ENCODE results near the gene SOX9.

GRCh38 chr17:72077326-72077960, 43.4 kb upstream of the SOX9 start:
- TF ChIP-seq CTCF (conservative IDR thresholded peaks at IDR 0.05 in 1 of 2, IDR thresholded peaks at IDR 0.05 in 1 of 2; ENCODE audit: extremely low read depth in 1 of 2, insufficient read depth in 1 of 2, low read depth in 1 of 2, low read length in 2 of 2), result peak in 1 of 2 donors; percentile 9
- TF ChIP-seq EZH2 (IDR thresholded peaks at IDR 0.05; ENCODE audit: borderline replicate concordance, low read length), result no peak
